ENCODE data around the gene HSPBAP1. TPM values are rescaled to one million over a fixed set of nuclear protein-coding genes. Genes with fewer than 3 reads are reported as not detected.

Gene HSPBAP1
- total RNA-seq, 4 donors from 2014 or later: 3.4 to 13.9 (median 4.0) TPM

DNA sequence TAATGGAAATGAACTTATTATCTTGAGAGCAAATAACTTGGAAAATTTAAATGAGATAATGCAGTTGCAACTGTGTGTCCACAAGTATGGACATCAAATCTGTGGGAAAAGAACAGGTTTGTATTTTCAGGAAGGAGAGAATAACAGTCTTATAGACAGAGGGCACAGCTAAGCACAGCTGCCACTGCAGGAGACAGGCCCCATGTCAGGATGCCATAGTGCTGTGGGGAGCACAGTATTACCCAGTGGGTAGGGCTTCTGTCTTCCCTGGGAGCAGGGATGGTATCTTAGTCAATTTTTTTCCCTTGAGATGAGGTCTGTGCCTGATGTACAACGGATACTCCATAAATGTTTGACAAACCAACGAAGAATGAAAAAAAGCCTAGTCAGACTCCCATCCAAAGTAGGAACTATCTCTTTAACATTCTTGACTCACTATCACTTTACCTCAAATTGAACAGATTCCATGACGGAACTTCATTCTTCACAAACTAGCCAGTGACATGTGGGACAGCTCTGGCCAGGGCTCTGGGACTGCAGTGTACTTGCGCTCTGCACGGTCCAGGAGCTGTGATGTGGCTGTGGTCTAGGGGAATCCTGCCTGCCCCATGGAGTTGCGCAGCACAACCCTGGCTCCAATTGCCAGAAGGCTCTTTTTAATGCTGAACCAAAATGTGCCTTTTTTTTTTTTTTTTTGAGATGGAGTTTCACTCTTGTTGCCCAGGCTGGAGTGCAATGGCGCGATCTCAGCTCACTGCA lies 64.7 kb downstream of the HSPBAP1 start:
- Histone ChIP-seq H3K4me1 (no peaks in the 10 kb centered on the region), H3K36me3 (peaks cover 0 to 41% (median 0%) of the 10 kb centered on the region in 3 donors), H3K27me3 (no peaks in the 10 kb centered on the region), H3K27ac (no peak overlapping the region), H3K9me3 (no peaks in the 10 kb centered on the region), H3K4me3 (no peak overlapping the region)
- DNase-seq: no peak
- 94 to 97% methylated on average over 7 to 8 of the region's 8 CpGs for WGBS, 2 donors
- intact Hi-C loops (cut with DNase I): no loop called here
- TF ChIP-seq, protein P1, sequence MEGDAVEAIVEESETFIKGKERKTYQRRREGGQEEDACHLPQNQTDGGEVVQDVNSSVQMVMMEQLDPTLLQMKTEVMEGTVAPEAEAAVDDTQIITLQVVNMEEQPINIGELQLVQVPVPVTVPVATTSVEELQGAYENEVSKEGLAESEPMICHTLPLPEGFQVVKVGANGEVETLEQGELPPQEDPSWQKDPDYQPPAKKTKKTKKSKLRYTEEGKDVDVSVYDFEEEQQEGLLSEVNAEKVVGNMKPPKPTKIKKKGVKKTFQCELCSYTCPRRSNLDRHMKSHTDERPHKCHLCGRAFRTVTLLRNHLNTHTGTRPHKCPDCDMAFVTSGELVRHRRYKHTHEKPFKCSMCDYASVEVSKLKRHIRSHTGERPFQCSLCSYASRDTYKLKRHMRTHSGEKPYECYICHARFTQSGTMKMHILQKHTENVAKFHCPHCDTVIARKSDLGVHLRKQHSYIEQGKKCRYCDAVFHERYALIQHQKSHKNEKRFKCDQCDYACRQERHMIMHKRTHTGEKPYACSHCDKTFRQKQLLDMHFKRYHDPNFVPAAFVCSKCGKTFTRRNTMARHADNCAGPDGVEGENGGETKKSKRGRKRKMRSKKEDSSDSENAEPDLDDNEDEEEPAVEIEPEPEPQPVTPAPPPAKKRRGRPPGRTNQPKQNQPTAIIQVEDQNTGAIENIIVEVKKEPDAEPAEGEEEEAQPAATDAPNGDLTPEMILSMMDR (IDR thresholded peaks at IDR 0.05): no peak

GRCh38 chr3:122728186-122728585 lies 65.4 kb downstream of the HSPBAP1 start:
- H3K4me1 ChIP-seq: no peaks in the 10 kb centered on the region
- 93 to 96% methylated on average over 3 of the region's 3 CpGs for WGBS, 2 donors
- intact Hi-C loops (cut with DNase I): no loop called here
- no peak for DNase-seq
- no peaks in the 10 kb centered on the region for H3K9me3 ChIP-seq
- no peak overlapping the region for H3K4me3 ChIP-seq
- no peaks in the 10 kb centered on the region for H3K27me3 ChIP-seq
- H3K36me3 ChIP-seq: peaks cover 0 to 45% (median 0%) of the 10 kb centered on the region in 3 donors
- no peak overlapping the region for H3K27ac ChIP-seq
- TF ChIP-seq, protein P1 (IDR thresholded peaks at IDR 0.05): no peak
- TF ChIP-seq POLR2A (IDR thresholded peaks at IDR 0.05): no peak

DNA sequence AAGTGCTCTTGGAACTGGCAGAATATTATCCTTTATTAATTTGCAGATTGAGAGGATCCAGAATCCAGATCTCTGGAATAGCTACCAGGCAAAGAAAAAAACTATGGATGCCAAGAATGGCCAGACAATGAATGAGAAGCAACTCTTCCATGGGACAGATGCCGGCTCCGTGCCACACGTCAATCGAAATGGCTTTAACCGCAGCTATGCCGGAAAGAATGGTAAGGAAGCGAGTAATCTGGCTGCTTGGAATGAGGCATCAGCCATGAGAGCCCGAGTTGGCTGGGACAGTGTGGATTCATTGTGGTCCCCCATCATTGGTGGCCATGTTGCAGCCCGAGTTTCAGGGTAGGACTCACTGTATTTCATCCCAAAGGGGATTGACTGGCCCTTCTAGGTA lies 65.9 kb downstream of the HSPBAP1 start:
- Histone ChIP-seq H3K27me3 (no peaks in the 10 kb centered on the region), H3K36me3 (peaks cover 0 to 45% (median 0%) of the 10 kb centered on the region in 3 donors), H3K4me3 (no peak overlapping the region), H3K9me3 (no peaks in the 10 kb centered on the region), H3K4me1 (no peaks in the 10 kb centered on the region), H3K27ac (no peak overlapping the region)
- no peak for TF ChIP-seq POLR2A (IDR thresholded peaks at IDR 0.05)
- TF ChIP-seq, protein P1 (IDR thresholded peaks at IDR 0.05): no peak
- 90 to 91% methylated on average over 9 of the region's 9 CpGs for WGBS, 2 donors
- no peak for DNase-seq
- intact Hi-C loops (cut with DNase I): no loop called here

- no peaks in the 10 kb centered on the region for H3K27me3 ChIP-seq
- no peaks in the 10 kb centered on the region for H3K9me3 ChIP-seq
- 95% methylated on average over 3 of the region's 3 CpGs for WGBS, 2 donors
- no peak overlapping the region for H3K4me3 ChIP-seq
- intact Hi-C loops (cut with DNase I): no loop called here
- no peak for DNase-seq
- H3K4me1 ChIP-seq: no peaks in the 10 kb centered on the region
- peaks cover 0 to 47% (median 0%) of the 10 kb centered on the region in 3 donors for H3K36me3 ChIP-seq
- TF ChIP-seq, protein P1 (IDR thresholded peaks at IDR 0.05): no peak
- TF ChIP-seq POLR2A (IDR thresholded peaks at IDR 0.05): no peak
- H3K27ac ChIP-seq: no peak overlapping the region
Measured at GRCh38 chr3:122727294-122727693, 66.3 kb downstream of the HSPBAP1 start.

GRCh38 chr3:122725106-122725505 lies 68.5 kb downstream of the HSPBAP1 start:
- H3K4me3 ChIP-seq: no peak overlapping the region
- H3K9me3 ChIP-seq: no peaks in the 10 kb centered on the region
- no peaks in the 10 kb centered on the region for H3K27me3 ChIP-seq
- intact Hi-C loops (cut with DNase I): no loop called here
- no peak overlapping the region for H3K27ac ChIP-seq
- whole genome bisulfite sequencing, 2 donors: 95 to 97% methylated on average over 9 to 13 of the region's 20 CpGs
- H3K36me3 ChIP-seq: peaks cover 0 to 62% (median 0%) of the 10 kb centered on the region in 3 donors
- no peak for DNase-seq
- H3K4me1 ChIP-seq: no peaks in the 10 kb centered on the region
- TF ChIP-seq POLR2A (IDR thresholded peaks at IDR 0.05): no peak
- TF ChIP-seq, protein P1 (IDR thresholded peaks at IDR 0.05): no peak
